IMR-90 (cell line): Measurements from ENCODE around the gene NINJ2. TPM values are rescaled to one million over a fixed set of nuclear protein-coding genes. Genes with fewer than 3 reads are reported as not detected.
"Not testable (repeated sequence)": the region's sequence is repeated elsewhere in the genome, so short reads cannot be mapped to it uniquely, and the experiment has no call there.

Source experiments
- ATAC-seq: fragments of 200-7000 bp; cut with Tn5 transposase; 2 replicates; pipeline ENCODE4 v1.9.1; 2020; ENCODE audit warnings: low read depth, mild to moderate bottlenecking, moderate library complexity
- BruUV-seq: library from RNA; stranded (reverse); fragments of 400-500 nt; replicated peaks from 2 replicates; lab custom pipeline; 2021; lab: Mats Ljungman, UMichigan
- CTCF ChIA-PET: fragments of 300-600 bp; formaldehyde crosslinking; extraction: SDS; loops from one replicate; lab custom pipeline; 2021; ENCODE audit warnings: antibody characterized with exemption; lab: Yijun Ruan, JAX
- POLR2A ChIA-PET: fragments of 300-600 bp; sonication (Branson Sonifier 250); formaldehyde crosslinking; loops from one replicate; lab custom pipeline; 2022; ENCODE audit warnings: antibody characterized with exemption; ENCODE audit not compliant: unreplicated experiment; lab: Charles Lee
- DNase-seq: peaks from one replicate; pipeline ENCODE4 v3.0.0; 2013
- H2AFZ ChIP-seq: replicated peaks from 2 replicates; pipeline ENCODE3; 2013; ENCODE audit warnings: low read length, mild to moderate bottlenecking; ENCODE audit not compliant: poor library complexity
- H2AK5ac ChIP-seq: 2 replicates; pipeline ENCODE4 v1.6.1; 2013; ENCODE audit warnings: low read depth, low read length, inconsistent platforms
- H2AK9ac ChIP-seq: replicated peaks from 2 replicates; pipeline ENCODE3; 2013; ENCODE audit warnings: mild to moderate bottlenecking, low read depth, low read length, moderate library complexity; ENCODE audit not compliant: poor library complexity
- H2BK120ac ChIP-seq: 2 replicates; pipeline ENCODE4 v1.6.1; 2013; ENCODE audit warnings: low read depth, low read length, inconsistent platforms
- H2BK15ac ChIP-seq: 3 replicates; pipeline ENCODE4 v1.6.1; 2013; ENCODE audit warnings: low read depth, low read length, inconsistent platforms
- H2BK20ac ChIP-seq: 2 replicates; pipeline ENCODE4 v1.6.1; 2013; ENCODE audit warnings: low read depth, mild to moderate bottlenecking, inconsistent platforms, low read length, moderate library complexity
- H2BK5ac ChIP-seq: 2 replicates; pipeline ENCODE4 v1.6.1; 2013; ENCODE audit warnings: mild to moderate bottlenecking, low read depth, low read length, inconsistent platforms; ENCODE audit not compliant: poor library complexity, severe bottlenecking
- H3K14ac ChIP-seq: replicated peaks from 2 replicates; pipeline ENCODE4 v1.6.1; 2013; ENCODE audit warnings: low read depth, low read length, inconsistent platforms
- H3K18ac ChIP-seq: 2 replicates; pipeline ENCODE4 v1.6.1; 2013; ENCODE audit warnings: low read depth, low read length, control low read depth
- H3K23ac ChIP-seq: 2 replicates; pipeline ENCODE4 v1.6.1; 2013; ENCODE audit warnings: low read depth, low read length, inconsistent platforms
- H3K27ac ChIP-seq: 2 replicates; pipeline ENCODE4 v1.5.1; 2013; ENCODE audit warnings: mild to moderate bottlenecking, control low read depth, low read length; ENCODE audit not compliant: insufficient read depth
- H3K27me3 ChIP-seq: 2 replicates; pipeline ENCODE4 v1.6.1; 2013; ENCODE audit warnings: low read length; ENCODE audit not compliant: control insufficient read depth, insufficient read depth
- H3K36me3 ChIP-seq: 2 replicates; pipeline ENCODE4 v1.6.1; 2013; ENCODE audit warnings: low read length, mixed read lengths; ENCODE audit not compliant: control insufficient read depth, insufficient read depth
- H3K4ac ChIP-seq: 2 replicates; pipeline ENCODE4 v1.6.1; 2013; ENCODE audit warnings: low read depth, low read length, inconsistent platforms
- H3K4me1 ChIP-seq: 2 replicates; pipeline ENCODE4 v1.6.1; 2013; ENCODE audit warnings: low read length, mixed read lengths; ENCODE audit not compliant: control insufficient read depth, insufficient read depth
- H3K4me2 ChIP-seq: 2 replicates; pipeline ENCODE4 v1.6.1; 2013; ENCODE audit warnings: low read depth, mild to moderate bottlenecking, control low read depth, low read length, moderate library complexity
- H3K4me3 ChIP-seq: 2 replicates; pipeline ENCODE4 v1.5.1; 2013; ENCODE audit warnings: low read depth, mild to moderate bottlenecking, control low read depth, low read length, moderate library complexity; ENCODE audit not compliant: insufficient read depth
- H3K56ac ChIP-seq: 2 replicates; pipeline ENCODE4 v1.6.1; 2013; ENCODE audit warnings: low read length, inconsistent platforms; ENCODE audit not compliant: insufficient read depth; ENCODE audit errors: extremely low read depth
- H3K79me1 ChIP-seq, 2 experiments: 2 replicates each; pipeline ENCODE4 v1.6.1; 2013; ENCODE audit warnings: low read length in 2 of 2, inconsistent platforms in 1 of 2, low read depth in 1 of 2
- H3K9ac ChIP-seq: 2 replicates; pipeline ENCODE4 v1.6.1; 2013; ENCODE audit warnings: low read depth, low read length, control low read depth
- H3K9me1 ChIP-seq: 2 replicates; pipeline ENCODE4 v1.6.1; 2013; ENCODE audit warnings: low read length, inconsistent platforms; ENCODE audit not compliant: insufficient read depth
- H3K9me3 ChIP-seq: 2 replicates; pipeline ENCODE4 v1.6.1; 2013; ENCODE audit warnings: low read length; ENCODE audit not compliant: control insufficient read depth, insufficient read depth
- H4K20me1 ChIP-seq: 2 replicates; pipeline ENCODE4 v1.6.1; 2013; ENCODE audit warnings: low read length, inconsistent platforms; ENCODE audit not compliant: insufficient read depth
- H4K5ac ChIP-seq: 2 replicates; pipeline ENCODE4 v1.6.1; 2013; ENCODE audit warnings: mild to moderate bottlenecking, low read depth, low read length, control low read depth
- H4K8ac ChIP-seq, 2 experiments: 2 replicates each; pipeline ENCODE4 v1.6.1; 2013; ENCODE audit warnings: low read depth in 2 of 2, low read length in 2 of 2, control low read depth in 1 of 2, inconsistent platforms in 1 of 2
- H4K91ac ChIP-seq: 2 replicates; pipeline ENCODE4 v1.6.1; 2013; ENCODE audit warnings: low read depth, low read length, inconsistent platforms; ENCODE audit not compliant: insufficient read depth
- CEBPB ChIP-seq: IDR thresholded peaks from 2 replicates; pipeline ENCODE4 v1.6.1; 2012; ENCODE audit warnings: low read depth, low read length, improper control_type of control experiment
- CHD1 ChIP-seq: IDR thresholded peaks from 2 replicates; pipeline ENCODE4 v1.6.1; 2012; ENCODE audit warnings: low read depth, low read length, improper control_type of control experiment
- CTCF ChIP-seq: conservative IDR thresholded peaks from 2 replicates; pipeline ENCODE4 v1.5.1; 2012; ENCODE audit warnings: mild to moderate bottlenecking, low read depth, low read length, improper control_type of control experiment
- FOS ChIP-seq: fragments of 150-350 bp; IDR thresholded peaks from 2 replicates; pipeline ENCODE4 v1.6.1; 2016; ENCODE audit warnings: low read depth, low read length
- MAFK ChIP-seq: IDR thresholded peaks from 2 replicates; pipeline ENCODE4 v1.6.1; 2012; ENCODE audit warnings: low read depth, low read length, improper control_type of control experiment
- WGBS, 2 experiments: methylation state at CpG; one replicate each; pipeline versions ENCODE4 v1.1.5 to v1.1.7; 2013; ENCODE audit warnings: missing lambda C conversion rate in 2 of 2; ENCODE audit not compliant: insufficient read length in 1 of 2; ENCODE audit errors: extremely low coverage in 2 of 2; 5-methylcytosine and 5-hydroxymethylcytosine counted together
- dilution Hi-C: fragments of 300-500 bp; cut with HindIII; formaldehyde crosslinking; loops from one replicate; pipeline ENCODE4 v1.14.3; 2018; ENCODE audit warnings: low sequenced_read_pairs; ENCODE audit not compliant: unreplicated experiment
- in situ Hi-C: fragments of 300-500 bp; cut with MboI; formaldehyde crosslinking; loops from 3 replicates; pipeline ENCODE4 v1.14.3; 2019; ENCODE audit warnings: low sequenced_read_pairs, inconsistent platforms, mixed read lengths
- intact Hi-C: fragments of 100-400 bp; cut with micrococcal nuclease; formaldehyde crosslinking; loops from 2 replicates; pipeline ENCODE4 v1.10.0; 2022
- polyA plus RNA-seq, 3 experiments: library from polyadenylated mRNA; depleted of rRNA; stranded (reverse); fragments of >200 nt; gene quantifications; 2 replicates each; pipeline ENCODE4 v1.2.3, GENCODE V29; 2012; ENCODE audit warnings: low replicate concordance in 1 of 3
- total RNA-seq: library from RNA; depleted of rRNA; stranded (reverse); fragments of >200 nt; gene quantifications from 2 replicates; pipeline ENCODE4 v1.2.3, GENCODE V29; 2012

The NINJ2 gene
- total and polyA plus RNA-seq, 2 of the 4 experiments (the other 2 are of a cell fraction) = not detected

DNA sequence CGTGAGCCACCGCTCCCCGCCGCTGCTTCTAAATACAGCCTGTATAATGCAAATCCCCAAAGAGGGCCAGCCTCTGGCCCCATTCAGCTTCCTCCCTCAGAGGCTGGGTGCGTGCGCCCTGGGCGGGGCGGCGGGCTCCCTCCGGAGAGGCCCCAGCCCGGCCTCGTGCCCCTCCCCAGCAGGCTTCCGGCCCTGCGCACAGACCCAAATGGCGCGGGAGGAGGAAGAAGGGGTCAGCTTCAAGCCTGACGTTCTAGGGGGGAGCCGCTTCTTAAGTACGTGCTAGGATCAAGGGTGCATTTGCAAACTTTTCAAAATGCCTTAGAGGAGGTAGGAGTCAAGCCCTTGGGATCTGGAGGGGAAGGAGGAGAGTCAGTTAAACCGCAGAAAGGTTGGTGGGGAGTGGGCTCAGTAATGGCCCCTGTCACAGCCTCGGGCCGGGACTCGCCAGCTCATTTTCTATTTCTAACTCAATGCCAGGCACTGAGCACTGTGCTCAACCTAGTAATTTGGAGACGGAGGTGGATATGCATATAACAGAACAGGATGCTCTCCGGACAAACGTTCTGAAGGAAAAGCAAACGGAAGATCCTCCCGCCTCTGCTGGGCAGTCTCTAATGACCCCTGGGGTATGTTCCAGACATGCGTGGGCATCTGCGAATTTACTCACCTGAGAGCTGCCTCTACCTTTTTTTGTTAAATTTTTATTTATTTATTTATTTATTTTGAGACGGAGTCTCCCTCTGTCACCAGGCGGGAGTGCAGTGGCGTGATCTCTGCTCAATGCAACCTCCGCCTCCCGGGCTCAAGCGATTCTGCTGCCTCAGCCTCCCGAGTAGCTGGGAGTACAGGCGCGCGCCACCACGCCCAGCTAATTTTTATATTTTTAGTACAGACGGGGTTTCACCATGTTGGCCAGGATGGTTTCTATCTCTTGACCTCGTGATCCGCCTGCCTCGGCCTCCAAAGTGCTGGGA is 32.3 kb downstream of the NINJ2 start:
- Histone ChIP-seq H3K4me2 (no peak overlapping the region), H4K20me1 (peaks cover 7% of the 10 kb centered on the region; the same call in 1 of the 2 replicates), H2AFZ (peak overlapping the region; percentile 29), H3K56ac (no peak overlapping the region), H3K27me3 (no peaks in the 10 kb centered on the region; the same call in 1 of the 2 replicates), H3K79me1 (no peaks in the 10 kb centered on the region), H3K4me3 (no peak overlapping the region), H3K23ac (no peak overlapping the region), H3K27ac (no peak overlapping the region), H2BK120ac (no peak overlapping the region), H3K4me1 (peaks cover 7% of the 10 kb centered on the region), H2BK15ac (no peak overlapping the region; the same call in 2 of the 3 replicates), H3K18ac (no peak overlapping the region), H4K91ac (no peak overlapping the region), H2BK5ac (no peak overlapping the region), H3K14ac (0 out of 2 replicates have a peak overlapping the region, but pooled peaks have one; percentile 18), H4K8ac (no peak overlapping the region), H2BK20ac (no peak overlapping the region), H2AK9ac (no peak overlapping the region), H3K9ac (no peak overlapping the region), H2AK5ac (no peak overlapping the region), H3K9me1 (peaks cover 2% of the 10 kb centered on the region; the same call in 1 of the 2 replicates), H3K9me3 (no peaks in the 10 kb centered on the region), H4K5ac (no peak overlapping the region), H3K4ac (no peak overlapping the region), H3K36me3 (no peaks in the 10 kb centered on the region)
- DNase-seq = no peak
- ChIA-PET POLR2A (no interaction called here), CTCF (no interaction called here)
- TF ChIP-seq CHD1 (no peak), CEBPB (no peak), FOS (no peak), CTCF (no peak), MAFK (no peak)
- no peak for ATAC-seq
- 94% methylated on average over 6 of the region's 45 CpGs; no CpG with 5 or more reads in 1 of the 2 experiments for WGBS, 2 experiments
- BruUV-seq = no TSS peak
- in situ Hi-C loops (no loop called here), dilution Hi-C loops (no loop called here), intact Hi-C loops (loop anchor here (5.0 kb wide), 1 partner anchor 121 kb away; the partner anchor contains the start of gene WNK1)

DNA sequence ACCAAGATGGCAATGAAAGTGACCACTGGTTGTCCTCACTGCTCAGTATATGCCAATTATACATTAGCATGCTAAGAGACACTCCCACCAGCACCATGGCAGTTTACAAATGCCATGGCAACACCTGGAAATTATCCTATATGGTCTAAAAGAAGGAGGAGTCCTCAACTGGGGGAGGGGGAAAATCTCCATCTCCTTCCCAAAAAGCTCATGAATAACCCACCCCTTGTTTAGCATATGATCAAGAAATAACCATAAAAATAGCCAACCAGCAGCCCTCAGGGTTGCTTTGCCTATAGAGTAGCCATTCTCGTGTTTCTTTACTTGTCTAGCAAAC is 34.5 kb downstream of the NINJ2 start:
- in situ Hi-C loops, H3K14ac ChIP-seq, H3K36me3 ChIP-seq, H2BK15ac ChIP-seq, CTCF ChIA-PET, H3K79me1 ChIP-seq, H2AFZ ChIP-seq, H4K8ac ChIP-seq, BruUV-seq, H3K23ac ChIP-seq, H3K18ac ChIP-seq, H3K27me3 ChIP-seq, H4K20me1 ChIP-seq, H4K5ac ChIP-seq, DNase-seq, H3K4ac ChIP-seq, H3K9me3 ChIP-seq, H3K4me2 ChIP-seq, POLR2A ChIA-PET, ATAC-seq, H2BK20ac ChIP-seq, H2BK5ac ChIP-seq, H3K4me1 ChIP-seq, intact Hi-C loops, H2AK9ac ChIP-seq, H3K9ac ChIP-seq, H2BK120ac ChIP-seq, H2AK5ac ChIP-seq, H3K27ac ChIP-seq, H4K91ac ChIP-seq, H3K4me3 ChIP-seq, H3K9me1 ChIP-seq, H3K56ac ChIP-seq, dilution Hi-C loops: not testable (repeated sequence)
- WGBS, 2 experiments = no CpG with 5 or more reads among the region's 1 CpG
